HG03097 (cell line): ENCODE results near the gene LMOD1.

Source experiments
- ATAC-seq: cut with Tn5 transposase; IDR thresholded peaks from one replicate; pipeline ENCODE4 v1.9.1; 2021; ENCODE audit not compliant: unreplicated experiment, low FRiP score

The LMOD1 gene

GRCh38 chr1:201895120-201895665, 51.2 kb downstream of the LMOD1 start:
- no peak for ATAC-seq

- no peak for ATAC-seq
Observed at GRCh38 chr1:201894343-201895119, 51.8 kb downstream of the LMOD1 start.

GRCh38 chr1:201893431-201893830, 52.9 kb downstream of the LMOD1 start:
- no peak for ATAC-seq

GRCh38 chr1:201892211-201892610, 54.1 kb downstream of the LMOD1 start:
- ATAC-seq: no peak

GRCh38 chr1:201891451-201892045, 54.8 kb downstream of the LMOD1 start:
- ATAC-seq: no peak

GRCh38 chr1:201890806-201891450, 55.4 kb downstream of the LMOD1 start:
- no peak for ATAC-seq

- no peak for ATAC-seq
Observed at GRCh38 chr1:201890223-201890622, 56.1 kb downstream of the LMOD1 start.

- ATAC-seq: no peak
Observed at GRCh38 chr1:201889090-201889968, 57.0 kb downstream of the LMOD1 start.

GRCh38 chr1:201888282-201889089, 57.9 kb downstream of the LMOD1 start, which contains the start of gene SHISA4:
Gene SHISA4, plus strand, starts transcription at chr1:201888898. Its CDS starts 97 bp downstream, at chr1:201888995.
- ATAC-seq: no peak

- ATAC-seq: no peak
Observed at GRCh38 chr1:201887116-201887866, 59.1 kb downstream of the LMOD1 start.

GRCh38 chr1:201886103-201886885, 60.1 kb downstream of the LMOD1 start:
- ATAC-seq: no peak

GRCh38 chr1:201885531-201886075, 60.7 kb downstream of the LMOD1 start:
- no peak for ATAC-seq

GRCh38 chr1:201884425-201884824, 61.9 kb downstream of the LMOD1 start:
- no peak for ATAC-seq

- ATAC-seq: no peak
Observed at GRCh38 chr1:201883786-201884185, 62.6 kb downstream of the LMOD1 start.

GRCh38 chr1:201883266-201883665, 63.1 kb downstream of the LMOD1 start:
- ATAC-seq: no peak

- no peak for ATAC-seq
Observed at GRCh38 chr1:201882665-201883132, 63.6 kb downstream of the LMOD1 start.

GRCh38 chr1:201881617-201882016, 64.7 kb downstream of the LMOD1 start:
- ATAC-seq: no peak
